ENCODE data around the gene GCSAM. TPM values are rescaled to one million over a fixed set of nuclear protein-coding genes. Genes with fewer than 3 reads are reported as not detected.

GCSAM gene
- total and polyA plus RNA-seq, 7 donors, result 0.01 to 0.25 (median 0.04) TPM; not detected in 4

DNA sequence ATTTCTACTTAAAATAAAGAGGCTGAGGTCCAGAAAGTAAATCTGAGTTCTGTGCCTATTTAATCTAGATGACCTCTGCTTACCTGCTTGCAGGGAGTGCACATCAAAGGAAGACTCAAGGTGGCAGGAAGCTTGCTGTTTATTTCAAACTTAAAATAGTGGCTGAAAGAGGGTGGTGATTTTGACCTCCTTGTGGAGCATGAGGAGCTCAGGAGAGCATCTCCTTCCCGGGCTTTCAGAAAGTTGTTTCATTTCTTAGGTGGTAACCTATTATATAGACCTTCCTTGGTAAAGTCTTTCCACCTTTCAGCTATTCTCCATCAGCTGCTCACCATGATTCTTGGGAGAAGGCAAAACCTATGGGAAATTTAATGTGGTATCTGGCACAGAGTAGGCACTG is 494 bp downstream of the GCSAM start:
- intact Hi-C loops (cut with DNase I), result no loop called here
- DNase-seq (no peak), ATAC-seq (no peak)
- Histone ChIP-seq H3K27ac (no peak overlapping the region), H3K36me3 (ENCODE audit: insufficient read depth in 1 of 2, low read depth in 1 of 2) (no peaks in the 10 kb centered on the region), H3K9me3 (no peaks in the 10 kb centered on the region), H3K4me1 (peaks cover 3% of the 10 kb centered on the region), H3K4me3 (no peak overlapping the region), H3K27me3 (ENCODE audit: insufficient read depth in 3 of 3, low read length in 2 of 3) (no peaks in the 10 kb centered on the region)
- TF ChIP-seq, protein P1, sequence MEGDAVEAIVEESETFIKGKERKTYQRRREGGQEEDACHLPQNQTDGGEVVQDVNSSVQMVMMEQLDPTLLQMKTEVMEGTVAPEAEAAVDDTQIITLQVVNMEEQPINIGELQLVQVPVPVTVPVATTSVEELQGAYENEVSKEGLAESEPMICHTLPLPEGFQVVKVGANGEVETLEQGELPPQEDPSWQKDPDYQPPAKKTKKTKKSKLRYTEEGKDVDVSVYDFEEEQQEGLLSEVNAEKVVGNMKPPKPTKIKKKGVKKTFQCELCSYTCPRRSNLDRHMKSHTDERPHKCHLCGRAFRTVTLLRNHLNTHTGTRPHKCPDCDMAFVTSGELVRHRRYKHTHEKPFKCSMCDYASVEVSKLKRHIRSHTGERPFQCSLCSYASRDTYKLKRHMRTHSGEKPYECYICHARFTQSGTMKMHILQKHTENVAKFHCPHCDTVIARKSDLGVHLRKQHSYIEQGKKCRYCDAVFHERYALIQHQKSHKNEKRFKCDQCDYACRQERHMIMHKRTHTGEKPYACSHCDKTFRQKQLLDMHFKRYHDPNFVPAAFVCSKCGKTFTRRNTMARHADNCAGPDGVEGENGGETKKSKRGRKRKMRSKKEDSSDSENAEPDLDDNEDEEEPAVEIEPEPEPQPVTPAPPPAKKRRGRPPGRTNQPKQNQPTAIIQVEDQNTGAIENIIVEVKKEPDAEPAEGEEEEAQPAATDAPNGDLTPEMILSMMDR (IDR thresholded peaks at IDR 0.05), result no peak
- 75 to 91% (median 86%) methylated on average over 1 of the region's 1 CpG for WGBS, 3 donors

DNA sequence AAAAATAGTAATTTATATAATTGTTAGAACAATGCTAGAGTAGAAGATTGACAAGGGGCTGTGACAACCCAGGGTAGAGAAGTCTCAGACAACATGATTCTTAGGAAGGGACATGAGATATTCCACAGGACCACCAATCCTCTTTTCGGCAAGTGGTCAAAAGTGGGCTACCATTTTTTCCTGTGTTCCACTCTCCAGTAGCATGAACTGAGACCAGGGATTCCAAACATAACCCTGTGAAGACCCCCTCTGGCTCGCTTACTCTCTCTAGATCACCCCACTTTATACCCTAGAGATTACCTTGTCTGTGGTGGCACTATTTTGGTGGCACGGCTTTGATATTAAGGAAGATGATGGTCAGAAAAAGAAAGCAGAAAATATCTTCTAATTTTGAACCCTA is 960 bp downstream of the GCSAM start:
- no peak for ATAC-seq

GRCh38 chr3:112131111-112131510 is 1.9 kb downstream of the GCSAM start:
- ATAC-seq, result no peak
- TF ChIP-seq, protein P1 (IDR thresholded peaks at IDR 0.05), result no peak
- no peaks in the 10 kb centered on the region for H3K4me1 ChIP-seq
- no peaks in the 10 kb centered on the region for H3K27me3 ChIP-seq (ENCODE audit: insufficient read depth in 3 of 3, low read length in 2 of 3)
- no peak overlapping the region for H3K4me3 ChIP-seq
- DNase-seq, result no peak
- no peaks in the 10 kb centered on the region for H3K9me3 ChIP-seq
- intact Hi-C loops (cut with DNase I), result no loop called here
- 88 to 94% (median 93%) methylated on average over 3 of the region's 3 CpGs for WGBS, 3 donors
- H3K36me3 ChIP-seq (ENCODE audit: insufficient read depth in 1 of 2, low read depth in 1 of 2), result no peaks in the 10 kb centered on the region
- no peak overlapping the region for H3K27ac ChIP-seq

More for the DNA sequence above, 960 bp downstream of the GCSAM start:
- DNase-seq, result no peak
- no peak overlapping the region for H3K27ac ChIP-seq
- TF ChIP-seq, protein P1 (IDR thresholded peaks at IDR 0.05), result no peak
- no peak overlapping the region for H3K4me3 ChIP-seq
- H3K27me3 ChIP-seq (ENCODE audit: insufficient read depth in 3 of 3, low read length in 2 of 3), result no peaks in the 10 kb centered on the region
- H3K9me3 ChIP-seq, result no peaks in the 10 kb centered on the region
- no peaks in the 10 kb centered on the region for H3K36me3 ChIP-seq (ENCODE audit: insufficient read depth in 1 of 2, low read depth in 1 of 2)
- intact Hi-C loops (cut with DNase I), result no loop called here
- H3K4me1 ChIP-seq, result no peaks in the 10 kb centered on the region
- WGBS, 3 donors, result 88 to 92% (median 91%) methylated on average over 3 of the region's 3 CpGs

DNA sequence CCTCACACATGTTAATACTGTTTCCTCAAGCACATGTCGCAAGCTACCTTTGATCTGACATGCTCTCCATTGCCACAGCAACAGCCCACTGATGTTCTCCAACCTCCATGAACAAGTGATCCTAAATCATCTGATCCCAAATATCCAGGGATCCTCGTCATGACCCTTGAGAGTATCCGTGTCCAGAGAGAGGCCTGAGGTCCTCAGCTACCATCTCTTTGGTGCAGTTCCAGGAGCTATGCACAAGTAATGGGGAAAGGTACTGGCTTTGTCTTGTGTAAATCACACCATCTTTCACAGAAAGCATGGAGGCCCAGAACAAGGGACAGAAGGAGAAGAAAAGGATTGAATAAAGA is 2.4 kb downstream of the GCSAM start:
- no peaks in the 10 kb centered on the region for H3K36me3 ChIP-seq (ENCODE audit: insufficient read depth in 1 of 2, low read depth in 1 of 2)
- intact Hi-C loops (cut with DNase I), result no loop called here
- no peak for DNase-seq
- no peak for ATAC-seq
- no peaks in the 10 kb centered on the region for H3K9me3 ChIP-seq
- no peak overlapping the region for H3K27ac ChIP-seq
- H3K4me1 ChIP-seq, result no peaks in the 10 kb centered on the region
- TF ChIP-seq, protein P1 (IDR thresholded peaks at IDR 0.05), result no peak
- no peaks in the 10 kb centered on the region for H3K27me3 ChIP-seq (ENCODE audit: insufficient read depth in 3 of 3, low read length in 2 of 3)
- WGBS, 3 donors, result 82 to 91% (median 89%) methylated on average over 3 of the region's 3 CpGs
- H3K4me3 ChIP-seq, result no peak overlapping the region

DNA sequence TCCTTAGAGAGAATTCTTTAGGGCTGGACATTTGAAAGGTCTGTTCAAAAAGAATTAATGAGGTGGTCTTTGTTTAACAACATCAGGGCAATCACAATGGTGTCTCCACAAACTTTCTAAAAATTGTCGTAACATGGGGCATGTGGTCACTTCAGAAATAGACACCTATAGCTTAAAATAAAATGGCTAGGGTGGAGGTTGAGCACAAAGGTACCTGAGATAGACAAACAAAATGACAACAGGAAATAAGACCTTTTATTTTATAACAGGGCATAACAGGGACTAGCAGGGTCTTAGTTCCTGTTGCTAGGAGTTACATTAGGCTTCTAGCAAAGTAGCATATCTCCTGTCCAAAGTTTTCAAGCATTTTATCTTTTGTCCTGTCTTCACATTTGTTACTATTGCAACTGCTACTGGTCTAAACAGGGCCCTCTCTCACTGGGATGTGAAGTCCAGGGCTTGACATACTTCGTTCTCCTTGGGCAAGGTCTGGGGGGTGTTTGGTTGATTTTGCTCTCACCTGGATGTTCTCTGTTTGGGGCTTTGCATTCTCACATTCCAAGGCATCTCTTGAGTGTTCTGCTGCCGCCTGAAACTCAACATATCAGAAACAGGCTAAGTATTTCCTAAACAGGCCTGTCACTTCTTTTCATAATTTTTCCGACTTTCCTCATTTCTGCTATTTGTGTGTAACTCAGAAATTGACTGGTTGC is 3.0 kb downstream of the GCSAM start:
- TF ChIP-seq, protein P1 (IDR thresholded peaks at IDR 0.05), result no peak
- intact Hi-C loops (cut with DNase I), result no loop called here
- WGBS, 3 donors, result 88 to 92% (median 89%) methylated on average over 4 of the region's 4 CpGs

More for the DNA sequence above, 3.0 kb downstream of the GCSAM start:
- no peak for ATAC-seq
- Histone ChIP-seq H3K36me3 (ENCODE audit: insufficient read depth in 1 of 2, low read depth in 1 of 2) (no peaks in the 10 kb centered on the region), H3K4me3 (no peak overlapping the region), H3K9me3 (no peaks in the 10 kb centered on the region), H3K27ac (no peak overlapping the region), H3K4me1 (no peaks in the 10 kb centered on the region), H3K27me3 (ENCODE audit: insufficient read depth in 3 of 3, low read length in 2 of 3) (no peaks in the 10 kb centered on the region)
- no peak for DNase-seq
